Iris pigment epithelial cell (primary cell): ENCODE data around the gene BRINP3.
"Not testable (repeated sequence)": the region's sequence is repeated elsewhere in the genome, so short reads cannot be mapped to it uniquely, and the experiment has no call there.

Source experiments
- DNase-seq: peaks from one replicate; pipeline ENCODE4 v3.0.0-alpha.2; 2011; ENCODE audit warnings: low read depth

Gene BRINP3

GRCh38 chr1:190179817-190180216 lies 297.8 kb downstream of the BRINP3 start:
- peak; percentile 74 for DNase-seq

- no peak for DNase-seq
These were observed 298.8 kb downstream of the BRINP3 start for GRCh38 chr1:190178827-190179226.

GRCh38 chr1:190177555-190177954 lies 300.1 kb downstream of the BRINP3 start:
- DNase-seq = no peak

GRCh38 chr1:190176776-190177175 lies 300.9 kb downstream of the BRINP3 start:
- peak; percentile 38 for DNase-seq

GRCh38 chr1:190175320-190175719 lies 302.3 kb downstream of the BRINP3 start:
- peak; percentile 64 for DNase-seq

- peak; percentile 33 for DNase-seq
These were observed 304.8 kb downstream of the BRINP3 start for GRCh38 chr1:190172651-190173430.

- DNase-seq = peak; percentile 75
These were observed 307.3 kb downstream of the BRINP3 start for GRCh38 chr1:190170321-190170720.

- peak; percentile 88 for DNase-seq
These were observed 308.2 kb downstream of the BRINP3 start for GRCh38 chr1:190169311-190170067.

- peak; percentile 22 for DNase-seq
These were observed 308.8 kb downstream of the BRINP3 start for GRCh38 chr1:190168893-190169280.

- DNase-seq = peak; percentile 96
These were observed 309.4 kb downstream of the BRINP3 start for GRCh38 chr1:190168116-190168892.

GRCh38 chr1:190159146-190159545 lies 318.5 kb downstream of the BRINP3 start:
- peak; percentile 10 for DNase-seq

GRCh38 chr1:190154744-190155143 lies 322.9 kb downstream of the BRINP3 start:
- DNase-seq = no peak

- no peak for DNase-seq
These were observed 330.0 kb downstream of the BRINP3 start for GRCh38 chr1:190147616-190148015.

- DNase-seq = no peak
These were observed 333.0 kb downstream of the BRINP3 start for GRCh38 chr1:190144650-190145049.

GRCh38 chr1:190140644-190141043 lies 337.0 kb downstream of the BRINP3 start:
- no peak for DNase-seq

- DNase-seq = no peak
These were observed 339.0 kb downstream of the BRINP3 start for GRCh38 chr1:190138702-190139101.

- DNase-seq = no peak
These were observed 339.4 kb downstream of the BRINP3 start for GRCh38 chr1:190138266-190138665.

GRCh38 chr1:190129366-190129765 lies 348.3 kb downstream of the BRINP3 start:
- DNase-seq = no peak

- DNase-seq = no peak
These were observed 350.9 kb downstream of the BRINP3 start for GRCh38 chr1:190126728-190127127.

GRCh38 chr1:190124068-190124467 lies 353.6 kb downstream of the BRINP3 start:
- DNase-seq = no peak

GRCh38 chr1:190120564-190120963 lies 357.1 kb downstream of the BRINP3 start:
- not testable (repeated sequence) for DNase-seq

- DNase-seq = no peak
These were observed 358.0 kb downstream of the BRINP3 start for GRCh38 chr1:190119683-190120082.

- DNase-seq = no peak
These were observed 360.7 kb downstream of the BRINP3 start for GRCh38 chr1:190116921-190117320.
